ENCODE results near the gene TACC2.

The TACC2 gene

DNA sequence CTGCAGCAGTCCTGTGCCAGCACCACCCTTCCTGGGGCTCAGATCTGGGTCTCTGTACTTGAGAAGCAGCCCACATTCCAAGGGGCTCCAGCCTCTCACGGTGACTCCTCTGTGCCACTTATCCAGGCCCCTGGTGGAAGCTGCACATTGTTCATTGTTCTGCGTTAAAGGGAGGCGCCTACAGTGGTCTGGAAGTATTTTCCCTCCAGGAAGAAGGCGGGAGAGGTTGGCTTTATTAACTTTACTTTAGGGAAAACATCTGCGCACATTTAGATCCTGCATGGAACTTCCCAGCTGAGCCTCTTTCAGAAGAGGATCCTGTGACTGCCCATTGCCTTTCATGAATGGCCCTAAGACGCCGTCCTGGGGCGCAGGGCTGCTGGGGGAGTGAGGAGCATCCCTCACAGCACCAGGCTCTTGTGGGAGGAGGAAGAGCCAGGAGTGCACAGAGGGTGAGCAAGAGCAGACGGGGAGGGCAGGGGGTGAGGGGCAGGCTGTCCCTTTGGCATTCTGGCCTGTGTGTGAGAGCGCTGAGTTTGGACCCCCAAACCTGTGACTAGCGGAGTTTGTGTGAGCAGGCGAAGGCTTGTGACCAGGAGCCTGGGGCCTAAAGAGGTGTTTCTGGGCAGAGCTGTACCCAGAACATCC is 183.5 kb downstream of the TACC2 start:
- no peak for DNase-seq

DNA sequence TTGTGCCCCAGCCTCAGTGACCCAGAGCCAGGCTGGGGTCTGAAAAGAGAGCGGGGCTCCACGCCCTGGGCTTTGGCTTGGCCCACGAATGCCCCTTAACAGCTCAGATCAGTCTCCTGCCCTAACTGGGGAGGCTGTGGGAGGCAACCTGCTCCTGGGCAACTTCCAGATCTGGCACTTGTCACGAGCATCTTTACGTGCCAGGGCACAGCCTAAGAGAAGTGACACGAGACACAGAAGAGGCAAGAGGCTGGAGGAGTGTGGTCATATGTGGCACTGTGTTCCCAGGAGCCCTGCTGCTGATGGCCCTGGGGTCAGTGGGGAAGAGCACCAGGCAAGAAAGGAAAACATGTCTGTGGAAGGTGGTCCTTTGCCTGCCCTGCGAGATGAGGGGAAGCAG is 184.4 kb downstream of the TACC2 start:
- no peak for DNase-seq

DNA sequence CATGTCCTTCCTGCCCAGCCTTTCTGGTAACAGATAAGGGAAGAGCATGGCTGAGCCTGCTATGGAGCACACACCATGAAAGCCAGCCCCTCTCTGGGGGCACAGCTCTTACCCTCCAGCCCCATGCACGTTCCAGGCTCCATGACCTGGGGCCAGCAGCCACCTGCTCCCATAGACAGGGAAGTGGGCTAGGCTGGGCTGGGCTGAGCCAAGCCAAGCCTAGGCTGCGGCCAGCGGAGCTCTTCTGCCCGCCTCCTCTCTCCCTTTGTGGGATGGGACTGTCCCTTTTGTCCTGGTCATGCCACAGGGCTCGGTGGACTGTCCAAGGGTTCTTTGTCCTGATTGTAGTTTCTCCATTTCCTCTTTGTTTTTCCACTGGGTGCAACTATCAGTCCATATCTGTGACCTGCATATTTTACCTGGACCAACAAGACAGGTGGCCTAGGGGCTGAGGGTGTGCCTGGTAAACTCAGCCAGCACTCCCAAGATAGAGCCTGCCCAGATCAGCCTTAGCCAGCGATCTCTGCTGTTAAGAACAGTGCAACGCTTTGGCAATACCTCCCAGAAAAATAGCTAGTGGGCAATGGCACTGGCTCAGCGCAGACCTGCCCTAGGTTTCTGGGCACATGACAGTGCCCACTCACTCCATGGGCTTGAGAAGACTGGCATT is 184.9 kb downstream of the TACC2 start:
- no peak for DNase-seq

DNA sequence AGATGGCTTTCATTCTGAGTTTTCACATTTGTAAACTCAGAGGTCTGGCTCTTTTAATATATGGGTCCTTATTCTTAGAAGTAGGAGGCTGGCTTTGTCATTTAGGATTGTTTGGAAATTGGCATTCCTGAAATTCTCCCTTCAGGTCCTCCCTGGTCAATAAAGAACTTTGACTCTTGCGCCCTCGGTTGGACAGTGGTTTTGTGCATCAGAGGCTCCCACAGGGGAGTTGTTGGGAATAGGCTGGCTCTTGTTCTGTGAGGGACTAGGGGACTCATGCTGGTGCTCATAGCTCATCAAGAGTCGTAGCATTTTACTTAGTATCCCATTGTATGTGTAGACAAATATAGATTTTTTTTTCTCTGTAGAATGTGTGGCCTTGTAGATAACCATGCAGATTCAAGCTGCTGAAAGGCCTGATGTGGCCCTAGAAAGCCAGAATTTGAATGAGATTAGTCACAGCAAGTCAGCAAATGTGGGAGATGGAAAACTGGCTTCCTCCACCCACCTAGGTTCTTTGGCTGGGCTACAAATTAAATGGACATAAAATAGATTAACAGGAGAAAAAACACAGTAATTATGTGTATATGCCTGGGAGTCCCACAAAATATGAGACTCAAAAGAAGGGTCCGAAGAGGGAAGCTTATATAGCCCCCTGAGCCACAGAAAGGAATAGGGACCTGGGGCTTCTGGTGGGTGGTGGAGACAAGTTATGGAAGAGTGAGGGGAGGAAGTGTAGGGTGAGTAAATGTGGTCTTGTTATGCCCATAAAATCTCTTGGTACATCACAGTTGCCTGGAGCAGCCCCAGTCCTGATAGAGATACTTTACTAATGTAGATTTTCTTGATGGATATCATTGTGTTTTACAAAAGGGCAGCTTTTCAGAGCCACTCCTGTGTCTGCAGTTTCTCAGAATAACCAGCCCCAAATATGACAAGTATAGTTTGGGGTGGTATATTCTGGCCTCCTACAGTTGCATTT is 187.6 kb downstream of the TACC2 start:
- DNase-seq = no peak

DNA sequence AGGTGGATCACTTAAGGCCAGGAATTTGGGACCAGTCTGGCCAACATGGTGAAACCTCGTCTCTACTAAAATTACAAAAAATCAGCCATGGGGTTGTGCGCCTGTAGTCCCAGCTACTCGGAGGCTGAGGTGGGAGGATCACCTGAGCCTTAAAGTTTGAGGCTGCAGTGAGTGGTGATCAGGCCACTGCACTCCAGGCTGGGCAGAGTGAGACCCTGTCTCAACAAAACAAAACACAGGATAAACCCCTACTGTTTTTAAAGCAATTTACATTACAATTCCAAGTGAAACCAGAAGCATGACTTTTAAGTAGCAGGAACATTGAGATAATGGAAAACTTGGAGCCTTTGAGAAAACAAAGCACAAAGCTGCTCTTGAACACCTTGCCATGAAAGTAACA is 189.7 kb downstream of the TACC2 start:
- DNase-seq = no peak

DNA sequence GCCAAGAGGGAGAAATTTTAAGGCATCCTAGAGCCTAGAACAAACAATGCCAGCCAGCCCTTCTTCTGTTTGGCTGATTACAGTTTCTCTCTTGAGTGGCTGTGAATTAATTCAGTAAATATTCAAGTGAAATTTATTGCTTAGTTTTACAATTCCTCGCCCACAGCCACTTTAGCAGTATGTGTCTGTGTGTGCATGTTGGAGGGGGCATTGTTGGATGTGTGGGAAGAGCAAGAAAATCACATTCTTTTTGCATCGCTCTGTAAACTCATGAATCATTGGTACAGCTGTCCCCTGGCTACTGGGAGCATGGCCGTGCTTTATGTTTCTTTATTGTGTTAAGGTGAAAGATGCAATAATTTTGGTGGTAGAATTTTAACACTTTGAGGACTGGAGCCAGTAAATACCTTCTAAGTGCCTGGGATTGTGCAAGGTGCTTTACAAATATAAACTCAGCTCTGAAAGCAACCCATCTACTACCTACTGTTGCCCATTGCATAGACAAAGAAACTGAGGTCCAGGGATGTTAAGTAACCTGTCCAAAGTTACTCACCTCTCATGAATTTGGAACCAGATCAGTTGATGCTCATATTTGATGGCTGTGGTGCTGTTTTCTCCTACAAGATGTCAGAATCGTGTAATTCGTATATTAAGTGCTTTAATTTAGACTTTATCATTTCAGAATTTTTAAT is 192.2 kb downstream of the TACC2 start:
- no peak for DNase-seq

DNA sequence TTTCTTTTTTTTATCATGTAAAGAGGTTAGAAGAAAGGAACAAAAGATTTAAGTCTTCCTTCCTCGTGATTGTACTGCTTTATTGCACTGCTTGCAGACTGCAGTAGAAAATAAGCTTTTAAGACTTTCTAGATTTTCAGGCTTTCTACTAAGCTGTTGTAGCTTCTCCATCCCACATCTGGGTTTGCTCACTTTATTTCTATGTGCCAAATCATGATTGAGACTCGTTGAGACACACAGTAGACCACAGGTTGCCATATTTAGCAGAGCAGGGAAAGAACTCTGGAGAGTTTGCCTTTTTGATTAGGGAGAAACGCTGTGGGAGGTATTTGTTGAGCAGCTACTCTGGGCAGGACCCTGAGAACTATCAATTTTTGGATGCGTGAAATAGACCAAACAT is 192.9 kb downstream of the TACC2 start:
- DNase-seq = no peak

DNA sequence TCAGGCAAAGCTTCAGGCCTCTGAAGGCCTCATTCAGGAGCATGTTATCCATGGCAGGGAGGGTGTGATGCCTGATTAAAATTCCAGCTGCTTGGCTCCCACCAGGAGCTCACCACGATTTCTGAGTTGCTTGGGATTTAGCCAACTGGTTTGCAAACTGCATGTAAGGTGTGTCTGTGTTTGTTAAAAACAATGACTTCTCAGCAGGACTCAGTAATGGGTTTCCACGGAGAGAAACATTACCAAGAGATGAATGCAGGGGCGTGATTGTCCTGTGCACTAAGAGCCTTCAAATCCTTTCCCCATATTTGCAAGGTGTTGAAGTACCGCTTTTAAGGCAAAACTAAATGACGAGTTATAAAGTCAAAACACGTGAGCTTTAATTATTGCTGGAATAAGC is 193.3 kb downstream of the TACC2 start:
- DNase-seq = no peak

DNA sequence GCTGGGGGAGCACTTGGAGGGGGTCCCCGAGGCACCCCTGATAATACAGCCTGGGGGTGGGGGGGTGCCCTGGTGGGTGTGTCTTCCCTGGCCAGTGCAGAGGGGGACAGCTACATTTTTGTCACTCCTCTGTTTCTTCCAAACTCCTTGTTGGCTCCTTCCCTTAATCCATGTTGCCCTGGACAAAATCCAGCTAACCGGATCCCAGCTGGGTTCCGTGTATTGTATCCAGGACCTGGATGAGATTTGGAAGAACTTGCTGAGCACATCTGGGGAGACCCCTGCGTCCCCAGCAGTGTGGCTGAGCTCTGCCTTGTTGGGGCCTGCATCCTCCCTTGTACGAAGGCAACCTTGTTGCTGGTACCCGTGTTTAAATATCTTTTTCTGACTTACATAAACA is 195.3 kb downstream of the TACC2 start:
- DNase-seq = no peak

DNA sequence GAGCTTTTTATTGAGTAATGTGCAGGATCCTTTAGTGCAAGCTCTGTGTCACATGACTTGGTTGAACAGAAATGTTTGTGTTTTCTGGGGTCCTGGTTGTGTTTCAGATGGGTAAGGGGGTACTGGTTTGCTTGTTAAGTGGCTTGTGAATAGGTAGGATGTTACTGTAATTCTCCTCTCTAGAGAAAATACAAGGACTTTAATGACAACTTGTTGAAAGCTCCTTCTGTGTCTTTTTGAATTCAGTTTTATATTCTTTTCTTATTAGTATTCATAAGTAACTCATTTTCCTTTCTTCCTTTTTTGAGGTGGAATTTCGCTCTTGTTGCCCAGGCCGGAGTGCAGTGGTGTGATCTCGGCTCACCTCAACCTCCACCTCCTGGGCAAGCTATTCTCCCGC is 196.7 kb downstream of the TACC2 start:
- no peak for DNase-seq

DNA sequence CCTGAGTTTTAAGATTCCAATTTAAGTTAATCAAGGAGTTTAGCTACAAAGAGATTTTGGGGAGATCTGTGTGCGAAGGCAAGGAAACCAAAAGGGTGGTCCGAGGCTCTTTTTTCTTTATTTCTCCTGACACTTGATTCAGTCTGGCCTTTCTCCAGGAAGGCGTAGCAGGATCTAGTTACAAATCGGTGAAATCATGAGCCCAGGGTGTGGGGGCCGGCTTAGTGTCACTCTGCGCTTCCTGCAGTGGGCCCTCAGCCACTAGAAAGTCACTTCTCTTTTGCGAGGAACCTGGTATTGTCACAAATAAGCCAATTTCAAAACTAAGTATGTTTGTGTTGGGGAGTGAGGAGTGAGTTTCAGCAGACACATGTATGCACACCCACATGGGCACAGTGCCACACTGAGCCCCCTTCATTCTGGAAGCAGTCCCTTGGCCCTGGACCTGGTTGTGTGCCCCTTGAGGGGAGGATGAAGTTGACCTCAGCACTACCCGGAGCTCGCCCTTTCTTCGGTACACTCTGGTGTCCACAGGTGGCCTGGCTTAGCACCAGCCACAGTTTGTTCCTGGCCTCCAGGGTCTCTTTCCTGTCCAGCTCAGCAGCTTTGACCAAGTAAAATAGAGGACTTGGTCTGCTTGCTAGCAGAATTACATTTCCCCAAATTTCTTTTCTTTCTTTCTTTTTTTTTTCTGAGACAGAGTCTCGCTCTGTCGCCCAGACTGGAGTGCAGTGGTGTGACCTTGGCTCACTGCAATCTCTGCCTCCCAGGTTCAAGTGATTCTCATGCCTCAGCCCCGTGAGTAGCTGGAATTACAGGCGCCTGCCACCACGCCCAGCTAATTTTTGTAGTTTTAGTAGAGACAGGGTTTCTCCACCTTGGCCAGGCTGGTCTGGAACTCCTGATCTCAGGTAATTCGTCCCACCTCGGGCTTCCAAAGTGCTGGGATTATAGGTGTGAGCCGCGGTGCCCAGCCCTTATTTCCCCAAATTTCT is 198.2 kb downstream of the TACC2 start:
- DNase-seq = no peak

DNA sequence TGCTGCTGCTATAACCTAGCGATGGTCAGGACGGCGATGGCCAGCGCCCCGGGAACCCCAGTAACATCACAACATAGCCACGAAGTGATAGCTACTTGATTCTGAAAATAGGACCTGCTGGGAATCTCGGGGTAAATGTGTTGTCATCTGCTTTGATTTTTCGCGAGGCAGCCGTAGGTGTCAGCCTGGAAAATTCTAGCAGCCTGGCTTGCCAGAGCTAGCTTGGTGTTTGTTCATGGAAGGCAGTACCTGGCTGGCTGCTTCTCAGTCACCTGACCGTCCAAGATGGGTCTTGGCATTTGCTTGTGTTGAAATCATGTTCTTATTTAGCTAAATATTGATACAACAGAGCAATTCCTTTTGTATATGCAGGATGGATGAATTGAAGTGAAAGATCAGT is 199.7 kb downstream of the TACC2 start:
- DNase-seq = no peak

DNA sequence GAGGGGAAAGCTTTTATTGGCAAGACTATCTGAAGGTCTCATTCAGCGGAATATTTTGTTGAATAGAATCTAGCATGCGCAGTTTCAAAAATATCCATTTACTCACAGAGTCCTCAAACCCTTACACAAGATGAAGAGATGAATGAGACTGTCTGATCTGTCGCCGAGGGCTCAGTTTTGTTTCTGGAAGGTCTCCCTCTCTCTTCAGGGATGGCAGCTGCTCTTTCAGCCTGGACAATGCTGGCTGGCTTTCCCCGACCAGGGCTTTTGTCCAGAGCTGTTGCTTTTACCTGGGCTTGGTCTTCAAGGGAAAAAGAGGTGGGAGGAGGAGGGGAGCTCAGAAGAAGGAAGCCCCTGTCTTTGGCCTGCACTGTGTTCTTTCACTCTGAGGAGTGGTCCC is 200.2 kb downstream of the TACC2 start:
- no peak for DNase-seq

DNA sequence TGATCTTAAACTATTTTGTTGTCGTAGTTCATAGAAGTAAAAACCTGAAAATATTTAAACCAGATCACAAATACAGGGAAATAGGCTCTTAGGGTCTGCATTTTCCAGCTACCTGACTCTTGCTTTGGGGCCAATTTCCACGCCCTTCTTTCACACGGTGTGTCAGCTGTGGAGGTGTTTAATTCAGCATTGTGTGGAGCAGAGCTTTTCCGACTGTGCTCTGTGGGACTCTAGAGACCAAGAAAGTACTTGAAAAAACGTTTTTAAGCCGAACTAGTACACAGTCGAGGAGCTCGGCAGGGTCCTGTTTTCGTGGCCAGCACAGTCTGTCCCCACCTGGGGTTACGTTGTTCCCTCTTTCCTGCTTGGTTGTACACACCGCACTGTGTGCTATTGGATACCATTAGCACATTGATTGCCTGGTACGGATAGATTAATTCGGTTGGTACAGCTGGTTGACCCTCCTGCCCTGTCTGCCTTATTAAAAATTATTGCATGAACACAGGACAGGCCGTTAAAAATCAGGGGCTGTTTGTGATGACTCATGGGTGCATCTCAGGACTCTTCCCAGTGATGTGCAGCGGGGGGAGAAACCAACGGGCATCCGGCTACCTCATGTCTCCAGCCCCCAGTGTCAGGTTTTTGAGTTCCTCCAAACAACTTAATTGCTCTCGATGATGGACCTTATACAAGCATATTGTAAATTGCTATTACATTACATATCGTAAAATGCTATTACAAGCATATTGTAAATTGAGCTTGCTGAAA is 201.4 kb downstream of the TACC2 start:
- DNase-seq = no peak

DNA sequence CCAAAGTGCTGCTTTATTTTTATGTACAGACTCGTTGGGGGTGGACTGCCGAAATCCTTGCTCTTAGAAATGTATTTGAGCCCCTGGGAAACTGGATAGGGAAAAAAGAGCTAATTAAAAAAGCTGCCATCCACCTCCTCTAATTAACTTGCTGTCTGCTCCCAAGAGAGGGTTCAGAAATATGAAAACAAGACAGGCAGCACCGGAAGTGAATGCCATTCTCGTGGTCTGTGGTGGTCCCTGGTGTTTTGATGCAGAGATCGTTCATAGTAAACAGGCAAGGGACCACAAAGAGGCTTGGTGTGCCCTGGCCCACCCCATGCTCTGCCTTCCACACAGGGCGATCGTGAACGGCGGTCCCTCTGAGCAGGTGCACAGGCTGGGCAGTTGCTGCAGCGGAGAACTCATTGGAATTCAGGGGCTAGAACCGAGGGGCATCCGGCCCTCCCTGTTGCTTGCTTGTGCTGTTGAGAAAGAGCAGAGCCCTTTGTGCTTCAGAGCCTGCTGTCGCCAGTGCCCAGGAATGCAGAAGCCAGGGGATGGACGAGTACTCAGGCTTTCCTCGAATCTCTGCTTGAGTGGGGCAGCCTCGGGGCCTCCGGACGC is 203.1 kb downstream of the TACC2 start:
- no peak for DNase-seq

DNA sequence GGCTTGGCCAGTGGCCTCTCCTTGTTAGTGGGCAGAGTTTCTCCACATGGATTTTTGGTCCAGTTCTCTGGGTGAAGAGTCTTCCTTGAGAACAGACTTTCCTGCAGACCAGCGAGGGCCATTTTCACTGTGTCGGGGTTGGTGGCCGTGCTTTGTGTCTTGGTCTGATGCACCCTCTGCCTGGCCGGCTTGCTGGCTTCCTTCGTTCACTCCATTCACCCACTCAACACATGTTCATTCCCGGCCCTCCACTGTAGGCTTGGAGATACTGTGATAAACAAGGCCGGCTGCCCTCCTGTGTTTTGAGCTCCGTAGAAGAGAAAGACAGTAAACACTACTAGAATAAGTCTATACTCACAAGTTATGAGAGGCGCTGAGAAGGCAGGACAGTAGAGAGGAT is 205.3 kb downstream of the TACC2 start:
- DNase-seq = no peak

DNA sequence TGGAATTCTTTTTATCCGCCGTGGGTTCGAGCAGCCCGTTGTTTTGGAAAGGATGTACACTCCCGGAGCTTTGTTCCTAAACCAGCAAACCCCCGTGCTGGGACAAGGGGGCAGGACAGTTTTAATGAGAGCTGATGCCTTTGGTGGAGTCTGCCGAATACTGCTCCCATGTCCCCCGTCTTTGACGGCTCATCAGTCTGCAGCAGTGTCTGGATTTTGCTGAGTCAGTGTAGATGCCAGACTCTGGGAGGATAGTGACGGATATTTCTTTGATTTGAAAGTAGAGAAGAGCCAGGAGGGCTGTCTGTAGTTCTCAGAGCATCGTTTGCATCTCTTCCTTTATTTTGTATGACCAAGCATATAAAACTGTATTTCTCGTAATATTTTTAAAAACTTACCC is 207.3 kb downstream of the TACC2 start:
- no peak for DNase-seq

DNA sequence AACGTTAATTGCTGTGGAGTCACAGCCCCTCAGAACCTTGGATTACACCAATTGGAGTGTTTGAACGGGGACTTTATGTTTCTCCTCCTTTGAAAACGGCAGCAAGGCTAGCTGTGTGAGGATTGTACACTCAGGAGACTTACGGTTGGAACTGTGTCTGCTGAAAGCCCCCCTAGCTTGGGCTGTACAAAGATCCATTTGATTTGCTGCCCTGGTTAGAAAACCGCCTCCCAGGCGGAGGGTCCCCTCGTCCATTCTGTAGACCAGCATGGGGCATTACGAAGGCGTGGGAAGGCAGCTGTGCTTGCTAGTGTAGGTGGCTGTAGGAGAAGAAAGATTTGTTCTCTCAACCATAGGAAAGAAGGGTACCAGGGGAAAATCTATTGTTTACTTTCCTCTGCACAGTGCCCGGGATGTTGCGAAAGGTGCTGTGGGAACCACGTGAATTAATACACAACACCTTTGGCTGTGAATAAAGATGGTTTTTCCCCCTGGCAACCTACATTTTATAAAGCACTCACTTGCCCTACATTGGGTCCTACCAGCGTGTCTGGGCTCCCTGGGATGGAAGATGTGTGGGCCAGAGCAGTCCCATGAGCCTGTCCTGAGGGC is 208.8 kb downstream of the TACC2 start:
- DNase-seq = no peak

DNA sequence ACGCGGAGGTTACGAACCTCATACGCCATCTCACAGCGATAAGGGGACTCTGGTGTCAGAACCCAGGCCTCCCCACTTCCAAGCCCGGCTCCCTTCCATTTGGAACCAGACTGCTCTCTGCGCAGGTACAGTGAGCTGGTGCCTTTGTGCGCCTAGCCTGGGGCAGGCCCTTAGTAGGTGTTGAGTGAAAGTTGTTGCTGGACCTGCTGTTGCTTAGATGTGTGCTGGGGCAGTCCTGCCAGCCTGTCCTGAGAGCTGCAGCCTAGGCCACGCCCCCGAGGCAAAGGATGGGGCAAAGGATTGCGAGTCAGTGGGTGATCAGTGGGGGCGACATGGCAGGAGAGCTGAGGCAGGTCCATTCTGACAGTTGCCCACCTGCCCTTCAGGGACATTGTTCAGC is 209.7 kb downstream of the TACC2 start:
- DNase-seq = no peak

DNA sequence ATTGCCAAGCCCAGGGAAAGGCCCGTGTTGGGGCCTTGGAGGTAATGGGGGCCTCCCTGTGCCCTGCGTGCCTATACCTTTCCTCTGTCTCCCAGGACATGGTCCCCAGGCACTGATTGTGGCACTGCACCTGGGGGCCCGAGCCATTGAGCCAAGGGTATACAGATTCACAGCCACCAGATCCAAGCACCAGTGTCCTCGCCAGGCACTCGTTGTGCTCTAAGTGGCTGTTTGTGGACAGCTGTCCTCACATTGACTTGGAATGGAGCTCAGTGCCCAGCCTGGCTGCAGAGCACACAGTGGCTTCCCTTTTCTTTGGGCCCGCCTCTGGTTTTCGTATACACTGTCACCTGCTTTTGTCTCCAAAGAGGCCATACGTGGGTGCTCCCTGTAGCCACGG is 210.1 kb downstream of the TACC2 start:
- no peak for DNase-seq

All from activated CD4-positive, CD25-positive, alpha-beta regulatory T cell treated with anti-CD3 and anti-CD28 coated beads, Interleukin-2, amount 50 U/mL, for 72 hours (primary cell).